Body of pancreas (tissue), 4 donors: ENCODE results near the gene RIMBP2.

ENCODE experiments used
- CTCF ChIP-seq, 7 experiments: fragments of 450-650 bp in 4 of 7; fragments of 200-600 bp in 3 of 7; sonication (generic) in 3 of 7; IDR thresholded peaks; one replicate each; pipeline ENCODE4 v1.5.1; 2016 to 2019; ENCODE audit warnings: antibody characterized with exemption in 7 of 7
- POLR2A ChIP-seq, 3 donors: fragments of 450-650 bp; IDR thresholded peaks; one replicate each; pipeline ENCODE4 v1.6.1; 2016; ENCODE audit warnings: antibody characterized with exemption in 3 of 3, mild to moderate bottlenecking in 2 of 3

- no peak for TF ChIP-seq CTCF (IDR thresholded peaks at IDR 0.05)
- no peak for TF ChIP-seq POLR2A (IDR thresholded peaks at IDR 0.05)
Observed at GRCh38 chr12:130560321-130560720, 155.8 kb downstream of the RIMBP2 start.
